ENCODE data around the gene PARD3B.
"Not testable (repeated sequence)": the region's sequence is repeated elsewhere in the genome, so short reads cannot be mapped to it uniquely, and the experiment has no call there.

Gene PARD3B

GRCh38 chr2:205170399-205170798, 625.1 kb downstream of the PARD3B start:
- no peak for DNase-seq

- no peak for DNase-seq
Measured at GRCh38 chr2:205171261-205171940, 626.1 kb downstream of the PARD3B start.

- DNase-seq = no peak
Measured at GRCh38 chr2:205175831-205176230, 630.6 kb downstream of the PARD3B start.

GRCh38 chr2:205176546-205176945, 631.3 kb downstream of the PARD3B start:
- DNase-seq = no peak

GRCh38 chr2:205177546-205177945, 632.3 kb downstream of the PARD3B start:
- DNase-seq = no peak

GRCh38 chr2:205180730-205181129, 635.5 kb downstream of the PARD3B start:
- DNase-seq = no peak

GRCh38 chr2:205187731-205188130, 642.5 kb downstream of the PARD3B start:
- no peak for DNase-seq

- no peak for DNase-seq
Measured at GRCh38 chr2:205188239-205189138, 643.2 kb downstream of the PARD3B start.

- DNase-seq = no peak
Measured at GRCh38 chr2:205189301-205189700, 644.0 kb downstream of the PARD3B start.

- DNase-seq = no peak
Measured at GRCh38 chr2:205190528-205190927, 645.3 kb downstream of the PARD3B start.

- no peak for DNase-seq
Measured at GRCh38 chr2:205193125-205193835, 648.0 kb downstream of the PARD3B start.

GRCh38 chr2:205193836-205194228, 648.6 kb downstream of the PARD3B start:
- no peak for DNase-seq

GRCh38 chr2:205197468-205198139, 652.3 kb downstream of the PARD3B start:
- no peak for DNase-seq

GRCh38 chr2:205198140-205198525, 652.9 kb downstream of the PARD3B start:
- DNase-seq = no peak

- no peak for DNase-seq
Measured at GRCh38 chr2:205199165-205199850, 654.0 kb downstream of the PARD3B start.

GRCh38 chr2:205210494-205210893, 665.2 kb downstream of the PARD3B start:
- DNase-seq = no peak

- DNase-seq = no peak
Measured at GRCh38 chr2:205212357-205212756, 667.1 kb downstream of the PARD3B start.

GRCh38 chr2:205216092-205216491, 670.8 kb downstream of the PARD3B start:
- no peak for DNase-seq

GRCh38 chr2:205216580-205216979, 671.3 kb downstream of the PARD3B start:
- no peak for DNase-seq

GRCh38 chr2:205217004-205217403, 671.7 kb downstream of the PARD3B start:
- no peak for DNase-seq

GRCh38 chr2:205218056-205218455, 672.8 kb downstream of the PARD3B start:
- no peak for DNase-seq

GRCh38 chr2:205218816-205219215, 673.5 kb downstream of the PARD3B start:
- not testable (repeated sequence) for DNase-seq

Data from stimulated activated CD4-positive, alpha-beta T cell treated with anti-CD3 and anti-CD28 coated beads, Interleukin-2, amount 100 ng/mL, for 48 hours (primary cell).